ENCODE data around the gene FEZ2.

GRCh38 chr2:36596397-36596796 lies 1.6 kb downstream of the FEZ2 start:
- no peak for TF ChIP-seq PATZ1 (CRISPR knock-in tag; IDR thresholded peaks at IDR 0.05; ENCODE audit: borderline replicate concordance)
- TF ChIP-seq ZNF8 (CRISPR knock-in tag; IDR thresholded peaks at IDR 0.05): no peak
- no peak for TF ChIP-seq RARB (CRISPR knock-in tag; IDR thresholded peaks at IDR 0.05)
- no peak for TF ChIP-seq CREB5 (CRISPR knock-in tag; IDR thresholded peaks at IDR 0.05; ENCODE audit: low read depth)
- TF ChIP-seq TOX (CRISPR knock-in tag; IDR thresholded peaks at IDR 0.05; ENCODE audit: borderline replicate concordance): no peak
- TF ChIP-seq ARNTL (CRISPR knock-in tag; IDR thresholded peaks at IDR 0.05; ENCODE audit: borderline replicate concordance, low read depth): no peak
- TF ChIP-seq ZFP30 (CRISPR knock-in tag; IDR thresholded peaks at IDR 0.05): no peak
- no peak for TF ChIP-seq ZC3H10 (CRISPR knock-in tag; IDR thresholded peaks at IDR 0.05)
- TF ChIP-seq TSHZ2 (CRISPR knock-in tag; IDR thresholded peaks at IDR 0.05): no peak
- TF ChIP-seq PPARA (CRISPR knock-in tag; IDR thresholded peaks at IDR 0.05; ENCODE audit: borderline replicate concordance): no peak
- no peak for TF ChIP-seq TCF4 (CRISPR knock-in tag; IDR thresholded peaks at IDR 0.05; ENCODE audit: borderline replicate concordance)
- no peak for TF ChIP-seq POU6F1 (CRISPR knock-in tag; IDR thresholded peaks at IDR 0.05; ENCODE audit: borderline replicate concordance, low read depth)
